Measurements from ENCODE around the gene FGFR4. TPM values are rescaled to one million over a fixed set of nuclear protein-coding genes. Genes with fewer than 3 reads are reported as not detected.

Gene FGFR4
- total RNA-seq, 1 experiment from 2014 or later, result 96.6 TPM

DNA sequence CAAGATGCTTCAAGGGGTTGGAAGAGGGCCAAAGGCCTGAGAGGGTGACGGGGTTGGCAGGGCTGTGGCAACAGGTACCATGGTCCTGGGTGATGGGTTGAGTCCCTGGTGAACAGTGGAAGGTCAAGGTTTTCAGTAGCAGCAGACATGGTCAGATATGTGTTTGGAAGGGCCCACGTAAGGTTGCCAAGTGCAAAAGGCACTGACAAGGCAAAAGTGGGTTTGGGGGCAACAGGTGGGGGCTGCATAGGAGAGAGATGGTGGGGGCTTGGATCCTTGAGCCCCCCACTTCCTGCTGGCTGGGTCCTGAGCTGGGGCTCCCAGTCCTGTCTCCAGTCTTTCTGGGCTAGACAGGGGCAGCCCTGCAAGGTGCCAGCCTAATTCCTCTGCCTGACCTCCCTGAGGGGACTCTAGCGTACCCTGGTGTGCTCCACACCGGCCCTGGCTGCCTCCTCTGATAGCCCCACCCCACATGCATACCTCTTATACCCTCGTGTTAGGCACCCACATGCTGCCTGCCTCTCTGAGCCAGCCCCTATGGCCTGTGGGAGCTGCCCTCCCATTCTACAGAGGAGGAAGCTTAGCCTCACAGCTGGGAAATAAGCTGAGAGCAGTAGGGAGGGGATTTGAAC, 26.0 kb downstream of the FGFR4 start:
- no peaks in the 10 kb centered on the region for H3K9me3 ChIP-seq
- no peaks in the 10 kb centered on the region for H3K27me3 ChIP-seq
- no peak overlapping the region for H3K4me3 ChIP-seq
- no peaks in the 10 kb centered on the region for H3K36me3 ChIP-seq
- DNase-seq, result no peak

- no peaks in the 10 kb centered on the region for H3K9me3 ChIP-seq
- no peaks in the 10 kb centered on the region for H3K36me3 ChIP-seq
- no peak overlapping the region for H3K4me3 ChIP-seq
- H3K27me3 ChIP-seq, result no peaks in the 10 kb centered on the region
- peak; percentile 66 for DNase-seq
Observed at GRCh38 chr5:177113566-177114424, 27.1 kb downstream of the FGFR4 start.

DNA sequence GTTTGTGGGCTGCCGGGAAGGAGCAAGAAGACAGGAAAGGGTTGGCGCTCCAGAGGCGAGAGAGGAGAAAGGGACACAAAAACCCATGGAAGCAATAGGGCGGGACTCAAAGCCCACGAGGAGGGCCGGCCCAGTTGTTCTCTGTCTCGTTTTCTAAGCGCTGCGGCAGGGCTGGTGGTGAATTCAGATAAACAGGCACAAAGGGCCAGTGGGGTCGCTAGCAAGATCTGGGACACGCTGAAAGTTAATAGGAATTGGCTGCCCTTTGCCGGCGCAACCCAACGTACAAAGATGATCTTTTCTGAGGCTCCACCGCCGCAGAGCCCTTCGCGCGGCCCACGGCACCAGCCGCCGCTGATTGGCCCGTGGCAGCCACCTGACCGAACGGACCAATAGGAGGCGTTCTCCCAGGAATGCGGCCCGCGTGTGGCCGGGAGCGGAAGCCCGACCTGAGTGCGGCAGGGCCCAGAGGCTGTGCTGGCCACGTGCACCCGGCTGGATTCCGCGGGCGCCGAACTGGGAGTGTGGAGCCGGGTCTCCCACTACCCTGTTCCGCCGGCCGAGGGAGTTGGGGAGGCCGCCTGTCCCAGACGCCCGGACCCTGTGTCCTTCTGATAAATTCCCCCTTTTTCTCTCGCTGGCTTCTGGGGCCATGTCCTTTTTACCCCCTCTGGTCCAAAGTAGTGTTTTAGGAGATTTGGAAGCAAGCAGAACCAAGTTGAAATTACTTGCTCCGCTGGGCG, 30.1 kb downstream of the FGFR4 start:
- Histone ChIP-seq H3K36me3 (no peaks in the 10 kb centered on the region), H3K27me3 (no peaks in the 10 kb centered on the region), H3K4me3 (no peak overlapping the region), H3K9me3 (no peaks in the 10 kb centered on the region)
- peak; percentile 63 for DNase-seq

GRCh38 chr5:177117441-177118045, 30.8 kb downstream of the FGFR4 start:
- Histone ChIP-seq H3K36me3 (no peaks in the 10 kb centered on the region), H3K4me3 (no peak overlapping the region), H3K9me3 (no peaks in the 10 kb centered on the region), H3K27me3 (no peaks in the 10 kb centered on the region)
- no peak for DNase-seq

GRCh38 chr5:177122566-177122965, 35.9 kb downstream of the FGFR4 start:
- DNase-seq, result no peak
- Histone ChIP-seq H3K9me3 (no peaks in the 10 kb centered on the region), H3K27me3 (no peaks in the 10 kb centered on the region), H3K36me3 (no peaks in the 10 kb centered on the region), H3K4me3 (no peak overlapping the region)

- DNase-seq, result no peak
- Histone ChIP-seq H3K4me3 (no peak overlapping the region), H3K36me3 (no peaks in the 10 kb centered on the region), H3K27me3 (no peaks in the 10 kb centered on the region), H3K9me3 (no peaks in the 10 kb centered on the region)
Observed at GRCh38 chr5:177123789-177124485, 37.2 kb downstream of the FGFR4 start.

DNA sequence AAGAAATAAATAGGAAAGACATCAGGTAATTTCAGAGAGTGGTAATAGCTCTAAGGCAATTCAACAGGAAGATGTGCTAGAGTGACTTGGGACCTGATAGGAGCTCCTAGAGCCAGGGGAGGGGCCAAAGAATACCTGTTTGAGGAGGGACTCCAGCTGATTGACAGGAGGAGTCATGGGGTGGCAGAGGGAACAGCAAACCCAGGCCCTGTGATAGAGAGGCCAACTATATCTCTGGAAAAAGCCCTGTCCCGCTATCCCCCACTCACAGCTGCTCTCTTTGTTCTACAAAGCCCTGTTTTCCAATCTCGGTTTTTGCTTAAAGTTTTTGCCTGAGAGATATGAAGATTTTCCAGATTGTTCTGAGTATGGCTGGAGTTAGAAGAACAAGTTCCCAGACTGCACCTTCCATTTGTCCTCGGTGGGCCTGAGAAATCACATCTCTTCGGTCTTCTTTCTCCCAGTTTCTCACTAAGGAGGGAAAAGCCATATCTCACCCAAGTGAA, 37.8 kb downstream of the FGFR4 start:
- DNase-seq, result no peak
- no peaks in the 10 kb centered on the region for H3K27me3 ChIP-seq
- no peaks in the 10 kb centered on the region for H3K9me3 ChIP-seq
- H3K36me3 ChIP-seq, result no peaks in the 10 kb centered on the region
- H3K4me3 ChIP-seq, result no peak overlapping the region

GRCh38 chr5:177126771-177127170, 40.1 kb downstream of the FGFR4 start:
- no peaks in the 10 kb centered on the region for H3K27me3 ChIP-seq
- H3K4me3 ChIP-seq, result no peak overlapping the region
- DNase-seq, result no peak
- H3K36me3 ChIP-seq, result no peaks in the 10 kb centered on the region
- H3K9me3 ChIP-seq, result no peaks in the 10 kb centered on the region

DNA sequence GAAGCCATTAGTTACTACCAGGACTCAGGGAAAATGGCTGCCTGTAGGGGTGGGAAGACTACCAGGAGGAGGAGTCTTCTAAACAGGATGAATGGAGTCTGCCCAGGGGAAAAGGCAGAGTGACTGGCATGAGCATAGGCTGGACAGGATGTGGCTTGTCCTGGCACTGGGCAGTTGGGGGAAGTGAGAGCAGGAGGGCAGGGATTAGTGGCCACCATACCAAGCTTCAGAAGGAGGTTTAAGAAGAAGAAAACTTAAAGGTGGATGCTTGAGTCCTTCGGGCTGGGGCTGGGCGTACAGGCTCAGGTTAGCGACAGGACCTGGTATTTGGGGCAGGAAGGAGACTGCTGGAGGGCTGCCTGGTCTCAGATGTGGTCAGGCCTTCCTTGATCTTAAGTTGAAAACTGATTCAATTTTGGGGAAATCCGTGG, 41.9 kb downstream of the FGFR4 start:
- DNase-seq, result peak; percentile 90
- Histone ChIP-seq H3K4me3 (no peak overlapping the region), H3K9me3 (no peaks in the 10 kb centered on the region), H3K27me3 (no peaks in the 10 kb centered on the region), H3K36me3 (no peaks in the 10 kb centered on the region)

- no peak for DNase-seq
- Histone ChIP-seq H3K4me3 (no peak overlapping the region), H3K36me3 (peaks cover 12% of the 10 kb centered on the region), H3K27me3 (no peaks in the 10 kb centered on the region), H3K9me3 (no peaks in the 10 kb centered on the region)
Observed at GRCh38 chr5:177130211-177131018, 43.7 kb downstream of the FGFR4 start.

DNA sequence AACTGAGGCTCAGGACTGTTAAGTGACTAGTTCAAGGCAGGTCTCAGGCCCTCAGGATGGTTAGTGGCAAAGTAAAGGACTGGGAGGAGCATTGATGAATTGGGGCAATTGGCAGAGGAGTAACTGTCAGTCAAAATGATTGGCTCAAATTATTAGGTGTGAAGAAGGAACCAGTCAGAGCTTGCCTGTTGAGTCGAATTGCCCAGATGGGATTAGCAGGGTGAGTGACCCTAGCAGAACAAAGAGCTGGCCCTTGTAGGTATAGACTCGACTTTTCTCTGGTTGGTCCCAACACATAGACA, 44.3 kb downstream of the FGFR4 start:
- DNase-seq, result no peak
- Histone ChIP-seq H3K27me3 (no peaks in the 10 kb centered on the region), H3K9me3 (no peaks in the 10 kb centered on the region), H3K36me3 (peaks cover 17% of the 10 kb centered on the region), H3K4me3 (no peak overlapping the region)

GRCh38 chr5:177131352-177132135, 44.8 kb downstream of the FGFR4 start:
- H3K27me3 ChIP-seq, result no peaks in the 10 kb centered on the region
- no peak overlapping the region for H3K4me3 ChIP-seq
- H3K9me3 ChIP-seq, result no peaks in the 10 kb centered on the region
- DNase-seq, result no peak
- peaks cover 23% of the 10 kb centered on the region for H3K36me3 ChIP-seq

DNA sequence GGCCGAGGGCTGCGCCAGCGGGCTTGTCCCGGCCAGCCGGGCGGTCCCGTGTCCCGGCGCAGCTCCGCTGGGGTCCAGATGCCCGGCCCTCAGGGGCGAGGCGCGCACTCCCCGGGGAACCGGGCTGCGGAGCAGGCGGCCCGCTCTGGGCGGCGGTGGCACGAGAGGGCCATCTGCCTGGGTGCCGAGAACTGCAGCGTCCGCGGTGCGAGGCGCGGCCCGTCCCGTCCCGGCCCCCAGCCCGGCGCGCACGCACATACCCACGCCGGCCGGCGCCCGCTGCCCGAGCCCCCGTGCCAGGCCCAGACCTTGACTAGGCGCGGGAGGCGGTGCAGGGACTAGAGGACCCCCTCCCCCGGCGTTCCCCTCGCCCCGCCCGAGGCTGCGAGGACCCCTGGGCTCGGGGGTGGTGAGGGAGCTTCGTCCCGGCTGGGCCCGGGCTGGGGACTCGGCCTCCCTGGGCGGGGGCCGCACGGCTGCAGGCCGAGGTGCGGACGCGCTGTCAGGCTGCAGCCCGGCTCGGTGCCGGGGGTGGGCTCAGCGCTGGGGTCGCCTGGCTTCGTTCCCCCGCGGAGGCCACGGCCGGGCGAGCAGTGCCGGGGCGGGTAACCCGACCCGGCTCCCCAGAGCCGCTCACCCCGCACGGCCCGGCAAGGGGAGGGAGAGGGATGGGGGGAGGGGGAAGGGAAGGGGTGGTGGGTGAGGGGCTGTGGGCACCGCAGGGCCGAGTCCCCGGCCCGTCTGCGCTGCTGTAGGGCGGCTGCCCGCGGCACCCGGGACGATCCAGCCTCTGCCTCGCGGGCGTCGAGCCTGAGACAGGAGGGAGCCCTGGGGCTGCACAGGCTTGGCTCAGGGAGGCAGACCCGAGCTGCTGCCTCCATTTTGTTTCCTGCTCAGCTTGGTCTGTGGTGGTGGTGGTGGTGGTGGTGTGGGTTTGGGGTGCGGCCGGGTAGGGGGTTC, 45.7 kb downstream of the FGFR4 start:
- no peaks in the 10 kb centered on the region for H3K9me3 ChIP-seq
- H3K27me3 ChIP-seq, result no peaks in the 10 kb centered on the region
- DNase-seq, result no peak
- H3K4me3 ChIP-seq, result peak overlapping the region; percentile 16; the same call in 1 of the 2 replicates
- peaks cover 32% of the 10 kb centered on the region for H3K36me3 ChIP-seq
